GM21390 (cell line): Measurements from ENCODE around the gene SRPX.

Source experiments
- ATAC-seq: cut with Tn5 transposase; IDR thresholded peaks from one replicate; pipeline ENCODE4 v1.9.1; 2021; ENCODE audit not compliant: unreplicated experiment

SRPX gene, protein sequence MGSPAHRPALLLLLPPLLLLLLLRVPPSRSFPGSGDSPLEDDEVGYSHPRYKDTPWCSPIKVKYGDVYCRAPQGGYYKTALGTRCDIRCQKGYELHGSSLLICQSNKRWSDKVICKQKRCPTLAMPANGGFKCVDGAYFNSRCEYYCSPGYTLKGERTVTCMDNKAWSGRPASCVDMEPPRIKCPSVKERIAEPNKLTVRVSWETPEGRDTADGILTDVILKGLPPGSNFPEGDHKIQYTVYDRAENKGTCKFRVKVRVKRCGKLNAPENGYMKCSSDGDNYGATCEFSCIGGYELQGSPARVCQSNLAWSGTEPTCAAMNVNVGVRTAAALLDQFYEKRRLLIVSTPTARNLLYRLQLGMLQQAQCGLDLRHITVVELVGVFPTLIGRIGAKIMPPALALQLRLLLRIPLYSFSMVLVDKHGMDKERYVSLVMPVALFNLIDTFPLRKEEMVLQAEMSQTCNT

DNA sequence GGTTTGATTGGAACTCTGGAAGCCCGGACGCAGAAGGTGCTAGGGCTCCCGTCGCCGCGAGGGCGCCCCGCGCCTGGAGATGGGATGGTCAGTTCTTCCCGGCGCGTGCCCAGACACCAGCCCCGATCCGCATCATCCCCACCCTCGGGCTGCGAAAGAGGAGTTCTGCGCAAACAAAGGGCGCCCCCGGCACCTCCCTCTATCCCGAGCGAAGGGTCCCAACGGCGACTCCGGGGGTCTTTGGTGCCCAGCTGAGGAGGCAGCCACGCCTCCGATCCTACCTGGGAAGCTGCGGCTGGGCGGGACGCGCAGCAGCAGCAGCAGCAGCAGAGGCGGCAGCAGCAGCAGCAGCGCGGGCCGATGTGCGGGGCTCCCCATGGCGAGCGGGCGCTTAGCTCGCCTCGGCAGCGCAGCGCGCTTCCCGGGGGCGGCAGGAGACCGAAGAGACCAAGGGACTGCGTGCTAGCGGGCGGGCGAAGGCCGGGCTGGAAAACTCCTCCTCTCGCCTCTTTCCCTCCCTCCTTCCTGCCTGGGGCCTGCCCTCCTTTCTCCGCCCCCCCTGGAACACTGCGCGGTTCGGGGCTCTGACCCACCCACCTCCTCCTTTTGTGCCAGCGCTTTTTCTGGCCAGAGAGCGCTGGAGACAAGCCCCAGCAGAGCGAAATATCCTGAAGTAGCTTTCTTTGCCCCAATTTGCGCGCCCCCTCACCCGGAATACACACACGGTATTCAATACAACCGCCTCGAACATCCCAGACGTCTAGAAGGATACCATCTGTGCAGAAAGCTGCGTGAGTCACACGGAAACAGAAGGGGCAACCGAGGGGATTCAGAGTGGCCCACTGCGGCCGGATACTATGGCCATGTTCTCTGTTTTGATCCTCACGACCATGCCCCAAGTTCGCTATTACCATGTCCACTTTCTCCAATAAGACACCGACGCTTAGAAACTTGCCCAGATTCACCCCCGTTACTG is at the start of gene SRPX:
Gene SRPX (minus strand): TSS at position 457 of the 976 bp plus-strand sequence. CDS start 79 bp downstream, at position 378.
- ATAC-seq, result no peak

DNA sequence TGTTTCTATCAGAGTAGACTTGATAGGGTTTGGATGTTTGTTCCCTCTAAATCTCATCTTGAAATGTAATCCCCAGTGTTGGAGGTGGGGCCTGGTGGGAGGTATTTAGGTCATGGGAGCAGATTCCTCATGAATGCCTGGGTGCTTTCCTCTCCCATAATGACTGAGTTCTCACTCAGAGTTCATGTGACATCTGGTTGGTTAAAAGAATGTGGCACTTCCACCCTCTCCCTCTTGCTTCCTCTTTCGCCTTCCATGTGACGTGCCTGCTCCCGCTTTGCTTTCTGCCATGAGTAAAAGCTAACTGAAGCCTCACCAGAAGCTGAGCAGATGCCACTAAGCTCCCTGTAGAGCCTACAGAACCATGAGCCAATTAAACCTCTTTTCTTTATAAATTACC is 47.3 kb upstream of the SRPX start:
- no peak for ATAC-seq

DNA sequence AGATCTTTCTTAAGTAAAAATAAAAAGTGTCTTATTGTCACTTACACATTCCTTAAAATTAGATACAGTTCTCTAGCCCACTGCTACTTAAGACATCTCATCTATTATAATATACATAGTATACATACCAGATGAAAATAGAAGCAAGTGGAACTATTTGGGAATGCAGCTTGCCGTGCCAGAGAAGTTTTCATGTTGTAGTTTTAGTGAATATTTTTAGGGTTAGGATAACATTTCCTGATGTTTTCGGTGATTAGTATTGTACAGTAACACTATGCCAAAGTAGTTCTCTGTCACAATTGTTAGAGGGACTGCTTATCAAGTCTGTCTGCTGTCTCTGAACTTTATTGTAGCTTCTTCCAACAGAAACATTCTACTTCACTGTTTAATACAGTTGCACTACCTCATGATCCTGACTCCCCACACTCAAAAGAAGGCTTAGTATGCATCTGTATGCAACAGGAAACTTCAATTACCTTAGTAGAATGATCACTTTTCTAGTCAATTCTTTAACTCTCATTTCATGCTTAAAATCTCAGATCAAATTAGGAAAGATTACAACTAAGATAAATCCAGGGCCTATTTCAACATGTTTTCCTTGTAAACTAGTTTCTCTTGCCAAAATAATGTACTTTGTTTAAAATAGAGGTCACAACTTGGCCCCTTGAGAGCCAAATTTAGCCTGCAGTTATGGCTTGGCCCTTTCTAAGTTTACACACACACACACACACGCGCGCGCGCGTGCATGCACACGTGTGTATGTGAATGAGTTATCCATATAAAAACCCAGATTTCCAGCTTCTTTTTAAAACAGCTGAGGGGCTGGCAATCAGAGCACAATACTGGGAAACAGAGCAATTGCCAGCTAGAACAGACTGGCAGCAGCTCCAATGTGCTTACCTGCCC is 42.3 kb upstream of the SRPX start:
- ATAC-seq, result no peak

DNA sequence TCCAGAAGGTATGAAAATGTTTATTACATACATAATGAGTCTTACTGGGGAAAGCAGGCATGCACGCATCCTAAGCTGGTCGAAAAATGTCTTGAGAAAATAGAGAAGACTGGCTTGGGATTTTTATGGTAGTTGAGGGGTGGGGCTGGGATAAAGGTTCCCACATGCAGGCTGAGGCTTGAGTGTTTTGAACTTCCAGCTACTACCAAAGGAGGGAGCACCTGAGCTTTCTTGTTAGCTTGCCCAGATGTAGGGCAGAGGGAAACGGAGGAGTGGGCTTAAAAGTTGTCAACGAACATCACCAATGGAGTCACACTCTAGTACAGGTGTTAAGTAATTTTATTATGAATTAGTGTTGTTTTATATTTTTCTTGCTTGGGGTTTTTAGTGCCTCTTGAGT is 39.6 kb upstream of the SRPX start:
- no peak for ATAC-seq

DNA sequence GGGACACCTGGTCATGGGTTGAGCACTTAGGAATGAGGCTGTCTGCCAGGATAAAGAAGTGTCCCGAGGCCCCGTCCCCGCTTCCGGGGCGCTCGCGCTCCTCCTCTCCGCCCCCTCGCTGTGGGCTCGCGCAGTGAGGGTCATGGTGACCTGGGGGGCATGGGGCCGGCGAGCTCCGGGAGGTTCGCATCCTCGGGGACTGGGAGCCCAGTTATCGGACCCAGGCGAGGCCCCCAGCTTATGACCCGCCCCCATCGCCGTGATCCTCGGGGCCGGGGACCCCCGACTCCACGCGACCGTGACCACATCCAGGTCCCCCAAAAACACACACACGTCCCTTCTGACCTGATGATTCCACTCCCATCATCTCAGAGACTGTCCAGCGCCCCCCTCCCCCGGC is 35.3 kb upstream of the SRPX start:
- ATAC-seq, result no peak

DNA sequence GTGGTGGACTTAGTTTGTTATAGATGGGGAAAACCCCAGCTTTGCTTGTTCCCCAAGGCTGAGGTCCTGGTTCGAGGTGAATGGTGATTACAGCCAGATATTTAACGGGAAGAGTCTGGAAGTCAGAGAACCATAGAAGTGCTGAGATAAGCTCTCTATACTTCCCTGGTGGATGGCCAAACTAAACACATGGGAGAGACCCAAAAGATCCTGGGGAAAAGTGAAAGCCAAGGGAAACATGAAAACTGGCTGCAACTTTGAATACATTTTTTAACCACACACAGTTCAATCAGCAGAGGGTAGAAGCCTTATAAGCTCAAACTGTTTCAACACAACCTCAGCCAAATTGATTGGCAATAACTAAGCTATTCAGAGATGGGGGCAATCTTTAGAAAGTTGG is 29.3 kb upstream of the SRPX start:
- ATAC-seq, result no peak

DNA sequence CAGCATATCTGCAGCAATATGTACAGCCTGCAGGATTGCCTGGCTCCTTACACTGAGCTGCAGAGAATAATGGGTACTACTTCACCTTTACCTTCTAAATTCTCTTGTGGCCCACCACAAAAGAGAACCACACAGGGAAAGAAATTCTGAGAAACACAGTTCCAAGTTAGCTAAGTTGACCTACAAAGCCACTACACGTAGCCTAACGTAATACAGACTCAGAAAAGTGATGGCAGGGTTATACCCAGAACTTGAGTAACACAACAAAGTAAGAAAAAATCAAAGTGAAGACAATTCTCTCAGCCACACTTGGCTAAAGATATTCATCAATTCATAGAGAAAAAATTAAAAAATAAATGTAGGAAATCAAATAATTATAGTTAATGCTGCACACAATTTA is 26.4 kb upstream of the SRPX start:
- ATAC-seq, result no peak

DNA sequence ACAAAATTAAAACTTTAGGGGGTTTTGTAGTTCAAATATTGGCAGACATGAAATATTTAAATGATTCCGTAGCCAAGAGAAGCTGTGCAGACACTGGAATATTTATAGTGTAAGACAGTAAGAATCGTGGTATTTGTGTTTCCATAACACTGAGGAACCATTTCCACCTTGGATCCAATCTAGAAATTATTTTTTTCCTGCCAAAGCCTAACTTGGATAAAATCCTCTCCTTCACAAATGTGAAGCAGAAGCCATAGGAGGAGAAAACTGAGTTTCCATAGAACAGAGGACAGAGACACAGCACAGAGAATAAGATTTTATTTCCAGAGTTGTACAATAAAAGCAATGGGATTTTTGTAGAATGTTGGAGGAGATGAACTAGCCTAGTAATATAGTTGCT is 19.9 kb upstream of the SRPX start:
- no peak for ATAC-seq

DNA sequence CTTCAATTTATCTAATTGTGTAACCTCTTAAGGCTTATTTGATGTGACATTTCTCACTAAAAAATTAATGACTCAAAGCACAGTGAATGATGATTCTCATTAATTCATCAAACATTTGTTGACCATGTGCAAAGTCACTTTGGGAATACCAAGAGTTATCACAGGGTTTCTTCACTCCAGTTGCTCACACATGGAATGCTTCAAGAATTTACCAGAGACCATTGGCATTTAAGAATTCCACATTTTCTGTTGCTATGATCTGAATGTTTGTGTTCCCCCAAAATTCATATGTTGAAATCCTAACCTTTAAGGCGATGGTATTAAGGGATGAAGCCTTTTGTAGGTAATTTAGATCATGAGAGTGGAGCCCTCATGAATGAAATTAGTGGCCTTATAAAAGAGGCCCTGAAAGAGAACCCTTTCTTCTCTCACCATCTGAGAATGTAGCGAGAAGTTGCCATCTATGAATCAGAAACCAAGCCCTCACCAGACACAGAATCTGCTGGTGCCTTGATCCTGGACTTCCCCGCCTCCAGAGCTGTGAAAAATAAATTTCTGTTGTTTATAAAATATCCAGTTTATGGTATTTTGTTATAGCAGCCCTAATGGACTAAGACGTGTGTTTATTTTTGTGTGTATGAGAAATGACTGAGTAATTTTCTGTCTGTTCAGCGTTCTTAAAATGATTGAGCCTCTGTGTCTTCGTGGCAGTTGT is 16.4 kb upstream of the SRPX start:
- ATAC-seq, result no peak

DNA sequence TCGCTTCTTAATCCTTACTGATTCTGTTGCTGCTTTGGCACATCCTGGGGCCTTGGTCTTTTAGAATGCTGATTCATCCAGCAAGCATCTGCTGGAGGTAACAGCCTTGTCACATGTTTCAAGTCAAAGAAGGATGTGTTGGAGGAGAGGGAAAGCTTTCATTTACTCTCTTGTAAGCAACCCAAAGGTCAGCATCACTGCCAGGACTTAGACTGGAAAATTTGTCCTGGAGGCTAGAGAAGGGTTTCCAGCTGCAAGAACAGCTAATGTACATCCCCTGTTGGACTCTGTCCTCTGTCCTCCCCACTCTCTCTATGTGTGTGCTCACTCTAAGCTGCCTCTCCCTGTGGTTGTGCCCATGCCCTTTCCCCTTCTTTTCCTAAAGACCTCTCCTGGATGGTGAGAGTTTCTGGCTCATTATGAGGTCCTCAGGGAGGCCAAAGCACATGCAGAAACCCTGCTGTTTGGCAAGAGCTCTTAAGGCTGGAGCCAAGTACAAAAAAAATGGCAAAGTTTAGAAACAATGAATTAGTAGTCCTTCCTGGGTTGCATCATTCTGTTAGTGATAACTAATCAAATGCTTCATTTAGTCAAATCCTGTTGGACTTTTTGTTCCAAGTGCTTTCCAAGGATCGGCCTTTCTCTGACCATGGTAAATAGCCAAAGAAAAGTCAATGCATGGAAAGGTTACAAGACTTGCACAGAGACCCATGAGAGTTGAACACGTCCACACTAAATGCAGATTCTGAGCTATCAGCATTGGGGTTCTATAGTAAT is 13.4 kb upstream of the SRPX start:
- ATAC-seq, result no peak

DNA sequence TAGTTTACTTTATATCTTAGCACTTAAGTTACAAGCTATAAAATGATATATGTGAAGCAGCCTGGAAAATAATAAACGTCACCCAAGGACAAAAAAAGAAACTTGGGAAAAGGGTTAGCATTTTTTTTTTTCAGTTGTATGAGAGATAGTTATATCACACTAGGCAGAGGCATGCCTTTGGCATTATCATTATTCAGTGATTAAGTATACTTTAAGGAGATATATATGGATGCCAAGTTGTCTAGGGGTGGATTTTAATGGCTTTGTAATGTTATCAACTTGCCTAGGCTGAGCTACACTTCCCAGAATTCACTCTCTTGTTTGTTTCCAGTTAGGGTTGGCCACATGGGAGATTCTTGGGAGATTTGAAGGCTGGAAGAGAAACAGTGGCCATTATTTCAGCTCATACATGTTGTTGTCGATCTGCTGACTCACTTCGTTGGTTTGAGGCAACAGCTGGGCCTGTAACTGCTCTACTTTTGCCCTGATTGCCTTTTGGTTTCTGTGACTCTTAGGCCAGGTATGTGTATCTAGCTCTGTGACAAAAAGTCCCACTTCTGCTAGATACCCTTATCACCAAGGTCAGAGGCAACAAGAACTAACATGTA is 11.5 kb upstream of the SRPX start:
- ATAC-seq, result no peak

DNA sequence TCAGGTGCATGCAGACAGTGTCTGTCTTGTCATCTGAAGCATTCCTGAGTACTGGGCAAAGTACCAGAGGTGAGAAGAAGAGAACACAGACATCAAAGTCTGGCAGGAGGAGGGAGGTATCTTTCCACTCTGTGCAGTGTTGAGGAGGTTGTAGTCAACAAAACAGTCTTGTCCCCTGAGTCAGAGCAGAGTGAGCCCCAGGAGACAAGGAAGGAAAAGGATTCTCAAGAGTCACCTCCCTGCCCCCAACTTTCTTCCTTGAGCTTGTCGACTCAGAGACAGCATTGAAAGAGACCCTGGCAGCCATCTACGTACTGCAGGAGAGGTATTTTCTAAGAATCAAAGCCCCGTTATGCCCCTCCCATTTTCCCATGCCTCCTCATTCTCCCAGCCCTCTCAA is 4.4 kb upstream of the SRPX start:
- no peak for ATAC-seq

DNA sequence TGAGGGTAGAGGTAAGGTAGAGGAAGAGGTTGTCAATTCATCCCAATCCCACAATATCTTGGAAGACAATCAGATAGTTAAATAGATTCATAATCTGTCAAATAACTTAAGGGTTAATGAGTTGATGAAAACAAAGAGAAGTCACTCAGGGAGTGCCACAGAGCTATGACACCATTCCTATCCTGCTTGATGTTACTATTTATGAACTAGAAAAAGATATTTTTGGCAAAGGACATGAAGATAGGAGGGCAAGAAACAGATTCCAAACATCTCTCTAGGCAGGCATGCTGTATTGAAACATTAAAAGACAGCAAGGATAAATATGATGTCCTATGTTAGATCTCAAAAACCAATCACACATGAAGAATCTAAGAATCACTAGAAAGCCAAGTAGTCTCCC is 3.5 kb upstream of the SRPX start:
- ATAC-seq, result no peak

DNA sequence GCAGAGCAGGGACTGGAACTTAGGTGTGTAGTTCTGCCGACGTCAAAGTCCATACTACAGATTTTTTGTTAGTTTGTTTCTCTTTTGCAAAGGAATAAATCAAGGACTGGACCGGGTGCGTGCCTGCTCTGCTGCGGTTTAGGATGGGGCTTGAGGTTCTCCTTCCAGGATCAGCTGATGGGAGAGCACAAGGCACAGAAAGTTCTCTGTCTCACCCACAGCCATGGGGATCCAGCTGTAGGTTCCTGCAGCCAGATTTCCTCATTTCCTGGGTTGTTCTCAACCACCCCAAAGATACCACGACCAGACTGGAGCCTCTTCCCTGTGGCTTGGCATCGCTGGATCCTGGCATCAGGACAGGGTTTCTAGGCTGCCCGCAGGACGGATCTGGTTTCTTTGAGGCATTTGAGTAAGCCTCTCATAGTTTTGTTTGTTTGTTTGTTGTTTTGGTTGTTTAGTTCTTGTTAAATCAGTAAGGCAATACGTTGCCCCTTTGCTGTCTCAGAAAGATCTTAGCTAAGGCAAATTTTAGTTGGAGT is 789 bp upstream of the SRPX start:
- ATAC-seq, result no peak

DNA sequence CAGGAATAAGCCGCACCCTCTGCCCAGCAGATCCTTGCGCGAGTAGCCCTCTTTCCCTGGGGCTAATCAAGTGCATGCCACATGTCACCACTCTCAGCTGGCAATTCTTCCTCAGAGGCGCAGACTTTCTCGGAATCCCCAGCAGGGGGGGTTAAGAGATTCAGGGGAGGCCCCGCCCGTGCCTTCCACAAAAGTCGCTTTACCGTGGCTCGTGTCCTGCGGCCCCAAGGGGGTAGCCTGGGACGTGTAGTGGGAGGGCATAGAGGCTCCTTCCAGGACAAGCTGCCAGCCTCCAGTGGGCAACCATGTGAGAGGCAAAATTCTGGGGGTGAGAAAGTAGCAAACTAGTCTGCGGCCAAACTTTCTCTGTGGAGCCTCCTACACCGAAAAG is 652 bp downstream of the SRPX start:
- no peak for ATAC-seq

DNA sequence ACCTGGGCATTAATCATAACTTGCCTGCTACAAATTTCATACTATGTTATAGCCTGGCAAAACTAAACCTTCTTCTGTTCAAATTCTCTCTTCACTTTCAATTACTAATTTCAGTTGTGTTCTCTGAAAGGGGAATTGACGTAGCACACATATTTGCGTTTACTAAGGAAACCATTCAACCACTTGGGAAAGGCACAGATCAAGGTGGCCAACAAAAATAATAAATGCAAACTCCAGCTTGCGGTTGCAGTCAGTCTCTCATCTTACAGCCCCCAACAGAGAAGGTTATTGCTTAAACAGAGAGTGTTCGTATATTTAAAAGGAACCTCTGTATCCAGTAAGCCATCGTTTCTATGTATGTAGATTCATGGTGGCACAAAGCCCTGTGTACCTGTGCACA is 4.0 kb downstream of the SRPX start:
- ATAC-seq, result no peak

DNA sequence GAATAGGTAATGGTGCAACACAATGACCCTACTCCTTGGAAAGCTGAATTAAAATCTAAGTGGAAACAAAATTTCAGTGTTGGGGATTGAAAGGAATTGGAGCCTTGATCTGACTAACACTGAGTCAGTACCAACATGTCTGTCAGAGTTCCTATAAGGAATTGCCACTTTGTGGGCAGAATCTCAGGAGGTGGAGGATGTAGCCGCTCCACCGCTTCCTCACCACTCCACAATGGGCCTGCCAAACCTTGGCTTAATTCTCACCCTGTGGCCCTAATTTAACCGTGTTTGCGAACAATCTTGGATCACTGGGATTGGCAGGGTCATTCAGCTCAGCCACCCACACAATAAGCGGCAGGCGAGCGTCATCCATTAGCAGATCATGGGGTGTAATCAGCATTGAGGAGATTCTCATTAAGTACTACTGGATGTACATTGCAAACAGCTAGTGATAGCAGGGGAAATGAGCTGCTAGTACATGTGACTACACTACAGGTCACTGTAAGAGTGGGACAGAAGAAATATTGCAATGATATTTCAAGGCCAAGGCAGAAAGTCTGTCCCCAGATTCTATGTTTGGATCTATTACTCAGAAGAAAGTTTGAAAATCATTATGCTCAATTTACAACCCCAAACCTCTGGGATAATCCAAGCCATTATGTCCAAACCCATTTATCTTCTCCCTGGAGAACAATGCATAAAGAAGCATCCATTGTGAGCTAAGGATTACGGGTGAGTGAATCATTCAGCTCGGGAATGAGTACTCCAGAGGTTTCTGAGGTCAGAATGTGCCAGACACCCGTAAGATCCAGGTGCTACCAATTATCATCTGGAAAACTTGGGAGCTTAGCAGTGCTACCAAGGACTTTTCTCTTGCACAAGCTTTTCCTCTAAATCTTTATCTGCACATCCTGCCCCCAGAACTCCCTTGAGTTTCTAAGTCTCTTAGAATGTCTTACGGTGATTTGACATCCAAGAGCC is 5.8 kb downstream of the SRPX start:
- no peak for ATAC-seq

DNA sequence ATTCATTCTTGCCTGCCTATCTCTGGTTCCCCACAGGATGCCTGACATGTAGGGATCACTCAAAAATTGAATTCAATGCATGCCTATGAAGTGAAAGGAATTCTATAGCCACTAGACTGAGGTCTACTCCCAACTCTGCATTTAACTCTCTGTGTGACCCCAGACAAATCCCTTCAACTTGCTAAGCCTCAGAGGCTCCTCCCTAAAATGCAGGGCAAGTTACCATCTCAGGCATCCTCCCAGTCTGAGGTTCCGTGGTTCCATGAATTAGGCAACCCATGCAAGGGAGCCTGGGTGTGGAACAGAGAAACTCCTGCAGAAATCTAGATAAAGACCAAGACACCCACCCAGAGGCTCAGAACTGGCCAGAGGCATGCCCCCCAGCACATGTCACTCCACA is 6.6 kb downstream of the SRPX start:
- ATAC-seq, result no peak
